ENCODE results near the gene EVC.
"Not testable (repeated sequence)": the region's sequence is repeated elsewhere in the genome, so short reads cannot be mapped to it uniquely, and the experiment has no call there.

EVC gene

GRCh38 chr4:5825321-5826041 is 114.5 kb downstream of the EVC start:
- Histone ChIP-seq H3K9ac (no peak overlapping the region), H3K27me3 (peaks cover 0 to 13% (median 0%) of the 10 kb centered on the region in 11 experiments; a peak in 4 of 22 replicates), H3K9me3 (replicated peaks in 1 of 11) (no peaks in the 10 kb centered on the region), H4K20me1 (peaks cover 4 to 84% (median 35%) of the 10 kb centered on the region in 11 experiments; a peak in 18 of 22 replicates), H3K4me2 (peak overlapping the region in 9 of 11 experiments; percentile 84 to 97 (median 93); a peak in 19 of 22 replicates), H3K4me1 (peaks cover 44 to 89% (median 75%) of the 10 kb centered on the region in 10 experiments), H3K27ac (peak overlapping the region in 2 of 11 experiments; percentile 21 to 24; a peak in 2 of 22 replicates), H3K36me3 (peaks cover 0 to 73% (median 61%) of the 10 kb centered on the region in 11 experiments; a peak in 20 of 22 replicates), H3K4me3 (no peak overlapping the region)
- TF ChIP-seq Cebpa-rat (IDR thresholded peaks at IDR 0.05): no peak

GRCh38 chr4:5826437-5827107 is 115.6 kb downstream of the EVC start:
- H4K20me1 ChIP-seq: peaks cover 4 to 83% (median 37%) of the 10 kb centered on the region in 11 experiments; a peak in 18 of 22 replicates

GRCh38 chr4:5827108-5828004 is 116.4 kb downstream of the EVC start:
- Histone ChIP-seq H3K27me3 (peaks cover 0 to 13% (median 0%) of the 10 kb centered on the region in 11 experiments; a peak in 4 of 22 replicates), H3K4me1 (peaks cover 44 to 95% (median 68%) of the 10 kb centered on the region in 10 experiments), H3K9me3 (replicated peaks in 1 of 11) (no peaks in the 10 kb centered on the region), H3K27ac (peak overlapping the region in 4 of 11 experiments; percentile 1 to 56 (median 34); a peak in 5 of 22 replicates), H3K4me3 (peak overlapping the region in 6 of 10 experiments; percentile 15 to 49 (median 35); a peak in 6 of 20 replicates), H3K9ac (peak overlapping the region in 4 of 11 experiments; percentile 32 to 58 (median 50); a peak in 7 of 22 replicates), H3K36me3 (peaks cover 0 to 73% (median 61%) of the 10 kb centered on the region in 11 experiments; a peak in 20 of 22 replicates), H4K20me1 (peaks cover 4 to 79% (median 35%) of the 10 kb centered on the region in 11 experiments; a peak in 18 of 22 replicates), H3K4me2 (peak overlapping the region; percentile 82 to 97 (median 93))
- TF ChIP-seq Cebpa-rat (IDR thresholded peaks at IDR 0.05): no peak

More at GRCh38 chr4:5826437-5827107, 115.6 kb downstream of the EVC start:
- peaks cover 0 to 13% (median 0%) of the 10 kb centered on the region in 11 experiments; a peak in 4 of 22 replicates for H3K27me3 ChIP-seq
- no peaks in the 10 kb centered on the region for H3K9me3 ChIP-seq (replicated peaks in 1 of 11)
- H3K4me2 ChIP-seq: peak overlapping the region; percentile 82 to 97 (median 93)
- no peak for TF ChIP-seq Cebpa-rat (IDR thresholded peaks at IDR 0.05)
- H3K4me3 ChIP-seq: peak overlapping the region in 6 of 10 experiments; percentile 15 to 49 (median 35); a peak in 7 of 20 replicates
- H3K27ac ChIP-seq: peak overlapping the region in 5 of 11 experiments; percentile 12 to 56 (median 42); a peak in 6 of 22 replicates
- H3K36me3 ChIP-seq: peaks cover 0 to 73% (median 61%) of the 10 kb centered on the region in 11 experiments; a peak in 19 of 22 replicates
- H3K4me1 ChIP-seq: peaks cover 44 to 99% (median 75%) of the 10 kb centered on the region in 10 experiments
- H3K9ac ChIP-seq: peak overlapping the region in 4 of 11 experiments; percentile 32 to 58 (median 50); a peak in 7 of 22 replicates

- Histone ChIP-seq H3K36me3 (peaks cover 0 to 78% (median 65%) of the 10 kb centered on the region in 11 experiments; a peak in 20 of 22 replicates), H3K9ac (peak overlapping the region in 3 of 11 experiments; percentile 17 to 38 (median 22); a peak in 3 of 22 replicates), H3K9me3 (replicated peaks in 1 of 11) (no peaks in the 10 kb centered on the region), H4K20me1 (peaks cover 4 to 72% (median 35%) of the 10 kb centered on the region in 11 experiments; a peak in 18 of 22 replicates), H3K4me1 (peaks cover 40 to 89% (median 62%) of the 10 kb centered on the region in 10 experiments), H3K27ac (peak overlapping the region in 3 of 11 experiments; percentile 24 to 56 (median 45); a peak in 4 of 22 replicates), H3K27me3 (peaks cover 0 to 13% (median 0%) of the 10 kb centered on the region in 11 experiments; a peak in 4 of 22 replicates), H3K4me2 (peak overlapping the region; percentile 82 to 97 (median 93)), H3K4me3 (no peak overlapping the region; a peak in 1 of 20 replicates)
- TF ChIP-seq Cebpa-rat (IDR thresholded peaks at IDR 0.05): no peak
Measured at GRCh38 chr4:5828005-5828391, 117.0 kb downstream of the EVC start.

- no peak overlapping the region for H3K27ac ChIP-seq
- no peak overlapping the region for H3K9ac ChIP-seq
- no peak overlapping the region for H3K4me3 ChIP-seq
- no peak overlapping the region; a peak in 1 of 22 replicates for H3K4me2 ChIP-seq
- peaks cover 0 to 28% (median 5%) of the 10 kb centered on the region in 11 experiments; a peak in 4 of 22 replicates for H4K20me1 ChIP-seq
- no peak for TF ChIP-seq Cebpa-rat (IDR thresholded peaks at IDR 0.05)
- H3K36me3 ChIP-seq: peaks cover 41 to 100% (median 95%) of the 10 kb centered on the region in 11 experiments
- H3K27me3 ChIP-seq: no peaks in the 10 kb centered on the region
- H3K4me1 ChIP-seq: peaks cover 6 to 49% (median 32%) of the 10 kb centered on the region in 10 experiments; a peak in 17 of 20 replicates
- H3K9me3 ChIP-seq (replicated peaks in 1 of 11): no peaks in the 10 kb centered on the region
Measured at GRCh38 chr4:5836943-5837342, 125.9 kb downstream of the EVC start.

GRCh38 chr4:5837483-5837882 is 126.5 kb downstream of the EVC start:
- H3K4me2 ChIP-seq; H3K9me3 ChIP-seq (replicated peaks in 1 of 11); H3K27me3 ChIP-seq; H3K27ac ChIP-seq; H3K9ac ChIP-seq; H3K4me3 ChIP-seq: not testable (repeated sequence)
- Histone ChIP-seq H3K36me3 (peaks cover 41 to 100% (median 96%) of the 10 kb centered on the region in 11 experiments), H3K4me1 (peaks cover 7 to 53% (median 33%) of the 10 kb centered on the region in 10 experiments; a peak in 17 of 20 replicates), H4K20me1 (peaks cover 0 to 28% (median 5%) of the 10 kb centered on the region in 11 experiments; a peak in 4 of 22 replicates)

- Histone ChIP-seq H3K9me3 (replicated peaks in 1 of 11) (no peaks in the 10 kb centered on the region), H3K4me3 (no peak overlapping the region), H3K9ac (no peak overlapping the region), H3K36me3 (peaks cover 41 to 93% (median 91%) of the 10 kb centered on the region in 11 experiments), H3K27ac (no peak overlapping the region), H4K20me1 (peaks cover 0 to 34% (median 5%) of the 10 kb centered on the region in 11 experiments; a peak in 6 of 22 replicates), H3K4me2 (peak overlapping the region in 4 of 11 experiments; percentile 20 to 41 (median 32); a peak in 5 of 22 replicates), H3K27me3 (no peaks in the 10 kb centered on the region), H3K4me1 (peaks cover 23 to 72% (median 51%) of the 10 kb centered on the region in 10 experiments)
- TF ChIP-seq Cebpa-rat (IDR thresholded peaks at IDR 0.05): no peak
Measured at GRCh38 chr4:5839332-5839731, 128.3 kb downstream of the EVC start.
